Endothelial cell of umbilical vein (primary cell): ENCODE results near the gene DGCR2. TPM values are rescaled to one million over a fixed set of nuclear protein-coding genes. Genes with fewer than 3 reads are reported as not detected.

Experiments
- BruUV-seq: library from RNA; stranded (reverse); fragments of 400-500 nt; replicated peaks from 2 replicates; lab custom pipeline; 2021; lab: Mats Ljungman, UMichigan
- CTCF ChIA-PET: fragments of 300-600, 350-600 bp; sonication (Branson Sonifier 250); formaldehyde crosslinking; loops from one replicate; lab custom pipeline; 2021; ENCODE audit warnings: antibody characterized with exemption, inconsistent platforms; lab: Charles Lee
- POLR2A ChIA-PET: fragments of 300-600, 350-600 bp; sonication (Branson Sonifier 250); formaldehyde crosslinking; loops from one replicate; lab custom pipeline; 2021; ENCODE audit warnings: antibody characterized with exemption, inconsistent platforms; lab: Charles Lee
- DNase-seq: peaks from one replicate; pipeline ENCODE4 v3.0.0-alpha.2; 2011; ENCODE audit warnings: low read depth, low spot score
- FAIRE-seq: peaks from 2 replicates; lab custom pipeline; 2011; peaks lifted over from hg19 to GRCh38; lab: Jason Lieb, UNC
- H2AFZ ChIP-seq: 2 replicates; pipeline ENCODE4 v1.6.0; 2012; ENCODE audit warnings: low read depth, low read length, control low read depth, inconsistent platforms
- H3K27ac ChIP-seq: 2 replicates; pipeline ENCODE4 v1.5.1; 2011; ENCODE audit warnings: low read depth, mild to moderate bottlenecking, control low read depth, low read length, moderate library complexity; ENCODE audit not compliant: insufficient read depth
- H3K27me3 ChIP-seq, 2 experiments: 2 replicates each; pipeline versions ENCODE4 v1.6.0 to v1.6.1; 2011; ENCODE audit warnings: low read length in 2 of 2, mixed read lengths in 1 of 2; ENCODE audit not compliant: control insufficient read depth in 2 of 2, insufficient read depth in 2 of 2
- H3K36me3 ChIP-seq, 2 experiments: 2 replicates in 1 of 2; 3 replicates in 1 of 2; pipeline ENCODE4 v1.5.1; 2011; ENCODE audit warnings: low read length in 2 of 2, mild to moderate bottlenecking in 1 of 2, moderate library complexity in 1 of 2; ENCODE audit not compliant: control insufficient read depth in 2 of 2, insufficient read depth in 2 of 2; ENCODE audit errors: extremely low read depth in 1 of 2
- H3K4me1 ChIP-seq: 3 replicates; pipeline ENCODE4 v1.5.1; 2011; ENCODE audit warnings: mild to moderate bottlenecking, low read length; ENCODE audit not compliant: control insufficient read depth, insufficient read depth; ENCODE audit errors: extremely low read depth
- H3K4me2 ChIP-seq: 2 replicates; pipeline ENCODE4 v1.6.1; 2011; ENCODE audit warnings: low read length, control low read depth, mixed read lengths; ENCODE audit not compliant: insufficient read depth
- H3K4me3 ChIP-seq, 3 experiments: fragments of 200-600 bp in 1 of 3; sonication (generic), shearing (Covaris generic) in 1 of 3; replicated peaks in 1 of 3; 2 replicates each; pipeline ENCODE4 v1.5.1; 2011 to 2016; ENCODE audit warnings: control low read depth in 3 of 3, low read length in 3 of 3, mild to moderate bottlenecking in 2 of 3, inconsistent platforms in 1 of 3, low read depth in 1 of 3, moderate library complexity in 1 of 3; ENCODE audit not compliant: insufficient read depth in 1 of 3
- H3K79me2 ChIP-seq: 2 replicates; pipeline ENCODE4 v1.6.0; 2012; ENCODE audit warnings: low read length, inconsistent platforms; ENCODE audit not compliant: control insufficient read depth, insufficient read depth
- H3K9ac ChIP-seq: replicated peaks from 2 replicates; pipeline ENCODE3; 2011; ENCODE audit warnings: low read length, control low read depth; ENCODE audit not compliant: insufficient read depth; ENCODE audit errors: extremely low read depth
- H3K9me1 ChIP-seq: replicated peaks from 3 replicates; pipeline ENCODE4 v1.6.0; 2011; ENCODE audit warnings: mild to moderate bottlenecking, low read length; ENCODE audit not compliant: control insufficient read depth, insufficient read depth; ENCODE audit errors: extremely low read depth
- H3K9me3 ChIP-seq: replicated peaks from 2 replicates; pipeline ENCODE4 v1.5.1; 2012; ENCODE audit warnings: low read length, inconsistent platforms; ENCODE audit not compliant: control insufficient read depth, insufficient read depth
- H4K20me1 ChIP-seq: replicated peaks from 2 replicates; pipeline ENCODE3; 2011; ENCODE audit warnings: mild to moderate bottlenecking, low read length; ENCODE audit not compliant: control insufficient read depth, insufficient read depth; ENCODE audit errors: extremely low read depth
- CTCF ChIP-seq, 2 donors: IDR thresholded peaks; 1 replicate in 1 of 2; 2 replicates in 1 of 2; pipeline ENCODE4 v1.5.1; 2011; ENCODE audit warnings: low read length in 2 of 2, mild to moderate bottlenecking in 2 of 2, moderate library complexity in 2 of 2, control low read depth in 1 of 2, inconsistent platforms in 1 of 2, low read depth in 1 of 2; ENCODE audit not compliant: insufficient read depth in 1 of 2; ENCODE audit errors: extremely low read depth in 1 of 2
- EZH2 ChIP-seq: IDR thresholded peaks from 2 replicates; pipeline ENCODE4 v1.6.1; 2012; ENCODE audit warnings: borderline replicate concordance, low read depth, mild to moderate bottlenecking, moderate library complexity, low read length, inconsistent platforms; ENCODE audit not compliant: severe bottlenecking
- FOS ChIP-seq: IDR thresholded peaks from 2 replicates; pipeline ENCODE4 v1.6.1; 2011; ENCODE audit warnings: mild to moderate bottlenecking, low read length, moderate library complexity, borderline replicate concordance; ENCODE audit not compliant: insufficient read depth
- GATA2 ChIP-seq: IDR thresholded peaks from 2 replicates; pipeline ENCODE4 v1.7.0; 2011; ENCODE audit warnings: low read depth, mild to moderate bottlenecking, moderate library complexity, mixed read lengths, low read length; ENCODE audit not compliant: insufficient read length, insufficient read depth
- JUN ChIP-seq: IDR thresholded peaks from 2 replicates; pipeline ENCODE4 v1.6.1; 2011; ENCODE audit warnings: borderline replicate concordance, low read depth; ENCODE audit not compliant: insufficient read length, insufficient read depth
- MAX ChIP-seq: IDR thresholded peaks from 2 replicates; pipeline ENCODE4 v1.6.1; 2011; ENCODE audit not compliant: insufficient read depth, insufficient read length
- MYC ChIP-seq: IDR thresholded peaks from one replicate; pipeline ENCODE4 v1.6.1; 2011; ENCODE audit warnings: mild to moderate bottlenecking, low read depth, low read length
- POLR2A ChIP-seq: IDR thresholded peaks from 2 replicates; pipeline ENCODE4 v1.6.1; 2012; ENCODE audit warnings: low read depth, mild to moderate bottlenecking, control low read depth, low read length
- POLR2AphosphoS5 ChIP-seq: IDR thresholded peaks from 2 replicates; pipeline ENCODE4 v1.6.1; 2012; ENCODE audit warnings: low read depth, mild to moderate bottlenecking, control low read depth, low read length, moderate library complexity; ENCODE audit not compliant: insufficient read depth
- dilution Hi-C: fragments of 300-500 bp; cut with MboI; formaldehyde crosslinking; loops from one replicate; pipeline ENCODE4 v1.15.0; 2019; ENCODE audit warnings: low sequenced_read_pairs; ENCODE audit not compliant: extremely low pct_ligation_motif_present
- intact Hi-C: fragments of 100-400 bp; cut with micrococcal nuclease; formaldehyde crosslinking; loops from one replicate; pipeline ENCODE4 v1.10.0; 2022
- polyA plus RNA-seq, 4 experiments: library from polyadenylated mRNA; depleted of rRNA in 3 of 4; stranded (reverse) in 3 of 4; unstranded in 1 of 4; fragments of >200 nt; gene quantifications; 2 replicates each; pipeline versions ENCODE4 v1.2.1 to v1.2.3, GENCODE V29; 2011 to 2012; ENCODE audit warnings: missing spikeins in 1 of 4
- total RNA-seq: library from RNA; stranded (reverse); gene quantifications from 2 replicates; pipeline ENCODE4 v1.2.3, GENCODE V29; 2021

Gene DGCR2
- total and polyA plus RNA-seq, 2 donors (not counting 3 experiments of a cell fraction or from before 2014, with no cell fraction given) = 44.8 to 51.2 TPM

- H4K20me1 ChIP-seq = peaks cover 2% of the 10 kb centered on the region
- TF ChIP-seq POLR2AphosphoS5 = no peak
- TF ChIP-seq MAX = no peak
- TF ChIP-seq FOS = no peak
- TF ChIP-seq GATA2 = no peak
- no peak for TF ChIP-seq JUN
- TF ChIP-seq CTCF (IDR thresholded peaks at IDR 0.05; ENCODE audit: extremely low read depth in 1 of 2, insufficient read depth in 1 of 2, low read depth in 1 of 2, low read length in 2 of 2) = no peak
- no peak for TF ChIP-seq EZH2
- TF ChIP-seq MYC = no peak
- TF ChIP-seq POLR2A = no peak
- no peak overlapping the region for H3K4me3 ChIP-seq
- no peaks in the 10 kb centered on the region for H3K9me3 ChIP-seq
- peaks cover 6% of the 10 kb centered on the region for H3K79me2 ChIP-seq
- no peaks in the 10 kb centered on the region for H3K27me3 ChIP-seq
- no peak overlapping the region for H3K27ac ChIP-seq
- DNase-seq = no peak
- no peaks in the 10 kb centered on the region for H3K9me1 ChIP-seq
- ChIA-PET POLR2A (no interaction called here), CTCF (no interaction called here)
- no peak for FAIRE-seq
- H2AFZ ChIP-seq = no peak overlapping the region
- BruUV-seq = no TSS peak
- dilution Hi-C loops (no loop called here), intact Hi-C loops (no loop called here)
- no peak overlapping the region for H3K9ac ChIP-seq
- H3K4me1 ChIP-seq = no peaks in the 10 kb centered on the region
- no peaks in the 10 kb centered on the region for H3K36me3 ChIP-seq
- H3K4me2 ChIP-seq = no peak overlapping the region
These were observed 27.7 kb downstream of the DGCR2 start for GRCh38 chr22:19094393-19094997.
